Transverse colon (tissue), 4 donors: ENCODE results near the gene ARAP3. TPM values are rescaled to one million over a fixed set of nuclear protein-coding genes. Genes with fewer than 3 reads are reported as not detected.
A peak's percentile ranks its signal among the peaks of the same experiment; 100 is the strongest.

Experiments
- DNase-seq: peaks from one replicate; pipeline ENCODE4 v3.0.0-alpha.2; 2019
- H3K27ac ChIP-seq, 4 donors: fragments of 200-600 bp; sonication (generic); 2 replicates each; pipeline ENCODE4 v1.5.1; 2016 to 2018; ENCODE audit warnings: inconsistent platforms in 4 of 4
- H3K27me3 ChIP-seq: fragments of 200-600 bp; sonication (generic); 2 replicates; pipeline ENCODE4 v1.5.1; 2017; ENCODE audit warnings: inconsistent platforms
- H3K36me3 ChIP-seq, 4 donors: fragments of 200-600 bp; sonication (generic); 2 replicates each; pipeline ENCODE4 v1.5.1; 2017 to 2019; ENCODE audit warnings: inconsistent platforms in 4 of 4
- H3K4me1 ChIP-seq, 4 donors: fragments of 200-600 bp; sonication (generic); 2 replicates each; pipeline ENCODE4 v1.5.1; 2017 to 2020; ENCODE audit warnings: inconsistent platforms in 4 of 4
- H3K4me3 ChIP-seq, 4 donors: fragments of 200-600 bp; sonication (generic); 1 replicate in 1 of 4; 2 replicates in 3 of 4; pipeline versions ENCODE4 v1.5.1 to v1.6.1; 2017 to 2019; ENCODE audit warnings: inconsistent platforms in 4 of 4
- H3K9me3 ChIP-seq, 2 donors: fragments of 200-600 bp; sonication (generic); 2 replicates each; pipeline ENCODE4 v1.5.1; 2017 to 2019; ENCODE audit warnings: inconsistent platforms in 2 of 2
- CTCF ChIP-seq, 5 experiments: fragments of 200-600 bp in 3 of 5; fragments of 450-650 bp in 2 of 5; sonication (generic) in 3 of 5; IDR thresholded peaks; 1 replicate in 2 of 5; 2 replicates in 3 of 5; pipeline ENCODE4 v1.5.1; 2016 to 2017; ENCODE audit warnings: antibody characterized with exemption in 5 of 5, inconsistent platforms in 3 of 5, mild to moderate bottlenecking in 2 of 5, moderate library complexity in 1 of 5
- EP300 ChIP-seq: sonication (generic); formaldehyde crosslinking; IDR thresholded peaks from one replicate; pipeline ENCODE4 v1.6.1; 2017; ENCODE audit warnings: antibody characterized with exemption, low read depth
- POLR2A ChIP-seq: fragments of 450-650 bp; IDR thresholded peaks from one replicate; pipeline ENCODE4 v1.6.1; 2016; ENCODE audit warnings: antibody characterized with exemption, mild to moderate bottlenecking, moderate library complexity
- POLR2AphosphoS5 ChIP-seq, 3 donors: sonication (generic); formaldehyde crosslinking; IDR thresholded peaks; one replicate each; pipeline ENCODE4 v1.6.1; 2016; ENCODE audit warnings: antibody characterized with exemption in 3 of 3
- WGBS, 2 donors: methylation state at CpG; one replicate each; pipeline ENCODE4 v1.1.5; 2018; ENCODE audit warnings: low coverage in 1 of 2; 5-methylcytosine and 5-hydroxymethylcytosine counted together
- in situ Hi-C, 4 donors: fragments of 200-750 bp; cut with MboI; loops; one replicate each; pipeline versions ENCODE4 v1.15.0 to v1.15.1; 2017; ENCODE audit warnings: low sequenced_read_pairs in 3 of 4, low pct_ligation_motif_present in 1 of 4, low pct_unique_long_range_greater_than_20kb in 1 of 4
- intact Hi-C: fragments of 100-400 bp; cut with DNase I; formaldehyde crosslinking; loops from one replicate; pipeline ENCODE4 v1.15.1; 2023; ENCODE audit warnings: low total_unique reads
- total RNA-seq, 4 donors: library from RNA; depleted of rRNA; stranded (reverse); fragments of >200 nt; gene quantifications; one replicate each; pipeline ENCODE4 v1.1.0, GENCODE V29; 2016

The ARAP3 gene
- total RNA-seq, 4 donors from 2014 or later: 1.1 to 4.0 (median 3.3) TPM

GRCh38 chr5:141636106-141636412, 46.0 kb downstream of the ARAP3 start:
- H3K36me3 ChIP-seq: no peaks in the 10 kb centered on the region
- H3K9me3 ChIP-seq: no peaks in the 10 kb centered on the region
- in situ Hi-C loops (no loop called here), intact Hi-C loops (no loop called here)
- H3K4me3 ChIP-seq: peak overlapping the region; percentile 59 to 72 (median 66)
- no peak for DNase-seq
- peaks cover 15 to 31% (median 26%) of the 10 kb centered on the region in 4 donors for H3K4me1 ChIP-seq
- peak overlapping the region; percentile 79 to 87 (median 82) for H3K27ac ChIP-seq
- WGBS, 2 donors: 5% methylated on average over 4 of the region's 4 CpGs; no CpG with 5 or more reads in 1 of the 2 donors
- no peak for TF ChIP-seq EP300
- TF ChIP-seq CTCF (IDR thresholded peaks at IDR 0.05): no peak
- no peak for TF ChIP-seq POLR2AphosphoS5 (IDR thresholded peaks at IDR 0.05)
- TF ChIP-seq POLR2A: no peak
- H3K27me3 ChIP-seq: no peaks in the 10 kb centered on the region

GRCh38 chr5:141635646-141636045, 46.4 kb downstream of the ARAP3 start:
- Histone ChIP-seq H3K4me3 (peak overlapping the region in 3 of 4 donors; percentile 59 to 72 (median 67)), H3K4me1 (peaks cover 15 to 31% (median 26%) of the 10 kb centered on the region in 4 donors), H3K9me3 (no peaks in the 10 kb centered on the region), H3K36me3 (no peaks in the 10 kb centered on the region), H3K27ac (no peak overlapping the region), H3K27me3 (no peaks in the 10 kb centered on the region)
- in situ Hi-C loops: no loop called here
- DNase-seq: no peak
- intact Hi-C loops: no loop called here
- TF ChIP-seq POLR2AphosphoS5 (IDR thresholded peaks at IDR 0.05) (no peak), POLR2A (no peak), CTCF (IDR thresholded peaks at IDR 0.05) (no peak), EP300 (no peak)
- WGBS, 2 donors: 45 to 50% methylated on average over 6 to 7 of the region's 7 CpGs

GRCh38 chr5:141634720-141635119, 47.3 kb downstream of the ARAP3 start:
- WGBS, 2 donors: 87 to 100% methylated on average over 1 to 6 of the region's 6 CpGs
- H3K9me3 ChIP-seq: no peaks in the 10 kb centered on the region
- no peaks in the 10 kb centered on the region for H3K27me3 ChIP-seq
- TF ChIP-seq POLR2A (no peak), POLR2AphosphoS5 (IDR thresholded peaks at IDR 0.05) (no peak), EP300 (no peak), CTCF (IDR thresholded peaks at IDR 0.05) (no peak)
- in situ Hi-C loops (no loop called here), intact Hi-C loops (no loop called here)
- no peak for DNase-seq
- no peak overlapping the region for H3K27ac ChIP-seq
- H3K4me3 ChIP-seq: no peak overlapping the region
- peaks cover 15 to 31% (median 26%) of the 10 kb centered on the region in 4 donors for H3K4me1 ChIP-seq
- peaks cover 0 to 5% (median under 1%) of the 10 kb centered on the region in 4 donors for H3K36me3 ChIP-seq

- Histone ChIP-seq H3K4me3 (no peak overlapping the region), H3K9me3 (no peaks in the 10 kb centered on the region), H3K36me3 (peaks cover 0 to 12% (median 4%) of the 10 kb centered on the region in 4 donors), H3K27ac (no peak overlapping the region), H3K27me3 (no peaks in the 10 kb centered on the region), H3K4me1 (peaks cover 15 to 31% (median 26%) of the 10 kb centered on the region in 4 donors)
- TF ChIP-seq EP300: no peak
- TF ChIP-seq POLR2A: no peak
- TF ChIP-seq CTCF (IDR thresholded peaks at IDR 0.05): no peak
- no peak for TF ChIP-seq POLR2AphosphoS5 (IDR thresholded peaks at IDR 0.05)
- WGBS, 2 donors: 70 to 80% methylated on average over 5 of the region's 5 CpGs
- intact Hi-C loops: no loop called here
- no peak for DNase-seq
- in situ Hi-C loops: no loop called here
Measured at GRCh38 chr5:141633871-141634561, 48.0 kb downstream of the ARAP3 start.
